Epithelial cell of prostate (primary cell): ENCODE results near the gene VMAC.
A peak's percentile ranks its signal among the peaks of the same experiment; 100 is the strongest.
"Not testable (repeated sequence)": the region's sequence is repeated elsewhere in the genome, so short reads cannot be mapped to it uniquely, and the experiment has no call there.

Source experiments
- DNase-seq: peaks from one replicate; pipeline ENCODE4 v3.0.0-alpha.2; 2011; ENCODE audit warnings: low read depth, low spot score
- H3K27ac ChIP-seq: fragments of 450-650 bp; 2 replicates; pipeline ENCODE4 v1.5.1; 2017; ENCODE audit warnings: mild to moderate bottlenecking

VMAC gene, protein sequence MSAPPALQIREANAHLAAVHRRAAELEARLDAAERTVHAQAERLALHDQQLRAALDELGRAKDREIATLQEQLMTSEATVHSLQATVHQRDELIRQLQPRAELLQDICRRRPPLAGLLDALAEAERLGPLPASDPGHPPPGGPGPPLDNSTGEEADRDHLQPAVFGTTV

GRCh38 chr19:5904352-5905113, at the start of gene VMAC:
Gene VMAC (plus strand): TSS chr19:5904872. CDS start chr19:5904891, 19 bp downstream.
- peak; percentile 100 for DNase-seq
- peak within 1 kb of the TSS; percentile 87 for H3K27ac ChIP-seq

DNA sequence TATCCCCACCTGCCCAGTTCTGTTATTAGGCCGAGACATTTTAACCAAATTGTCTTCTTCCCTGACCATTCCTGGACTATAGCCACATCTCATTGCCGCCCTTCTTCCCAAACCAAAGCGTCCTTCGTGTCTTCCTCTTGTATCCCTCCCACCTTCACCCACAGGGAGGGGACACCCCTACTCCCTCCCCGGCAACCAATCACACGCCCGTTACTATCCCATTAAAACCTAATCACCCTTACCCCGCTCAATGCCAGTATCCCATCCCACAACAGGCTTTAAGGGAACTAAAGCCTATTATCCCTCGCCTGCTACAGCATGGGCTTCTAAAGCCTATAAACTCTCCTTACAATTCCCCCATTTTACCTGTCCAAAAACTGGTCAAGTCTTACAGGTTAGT, 49.5 kb upstream of the VMAC start:
- not testable (repeated sequence) for DNase-seq, H3K27ac ChIP-seq

- DNase-seq, result no peak
- no peak overlapping the region for H3K27ac ChIP-seq
These were observed 47.2 kb upstream of the VMAC start for GRCh38 chr19:5857203-5858081.

- no peak overlapping the region for H3K27ac ChIP-seq
- no peak for DNase-seq
These were observed 41.5 kb upstream of the VMAC start for GRCh38 chr19:5863030-5863665.

GRCh38 chr19:5864013-5864720, 40.5 kb upstream of the VMAC start:
- H3K27ac ChIP-seq, result no peak overlapping the region
- no peak for DNase-seq

- no peak for DNase-seq
- no peak overlapping the region for H3K27ac ChIP-seq
These were observed 39.8 kb upstream of the VMAC start for GRCh38 chr19:5864725-5865486.

- H3K27ac ChIP-seq, result no peak overlapping the region
- DNase-seq, result no peak
These were observed 38.9 kb upstream of the VMAC start for GRCh38 chr19:5865772-5866171.

GRCh38 chr19:5867201-5868136, 37.2 kb upstream of the VMAC start:
- H3K27ac ChIP-seq, result no peak overlapping the region
- no peak for DNase-seq

GRCh38 chr19:5870986-5871394, 33.7 kb upstream of the VMAC start:
- no peak overlapping the region for H3K27ac ChIP-seq
- DNase-seq, result no peak

GRCh38 chr19:5873617-5874199, 31.0 kb upstream of the VMAC start:
- no peak overlapping the region for H3K27ac ChIP-seq
- DNase-seq, result no peak

DNA sequence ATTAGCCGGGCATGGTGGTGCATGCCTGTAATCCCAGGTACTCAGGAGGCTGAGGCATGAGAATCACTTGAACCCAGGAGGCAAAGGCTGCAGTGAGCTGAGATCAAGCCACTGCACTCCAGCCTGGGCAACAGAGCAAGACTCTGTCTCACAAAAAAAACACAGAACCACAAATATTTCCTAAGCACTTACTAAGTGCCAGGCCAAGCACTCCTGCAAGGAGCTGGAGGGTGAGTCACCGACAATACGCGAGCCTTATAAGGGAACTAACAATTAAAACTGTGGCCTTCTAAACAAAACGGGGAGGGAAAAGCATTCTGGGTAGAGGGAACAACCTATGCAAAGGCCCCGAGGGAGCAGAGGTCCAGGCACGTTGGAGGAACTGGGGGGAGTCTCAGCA, 30.2 kb upstream of the VMAC start:
- H3K27ac ChIP-seq, result peak overlapping the region; percentile 15
- not testable (repeated sequence) for DNase-seq

DNA sequence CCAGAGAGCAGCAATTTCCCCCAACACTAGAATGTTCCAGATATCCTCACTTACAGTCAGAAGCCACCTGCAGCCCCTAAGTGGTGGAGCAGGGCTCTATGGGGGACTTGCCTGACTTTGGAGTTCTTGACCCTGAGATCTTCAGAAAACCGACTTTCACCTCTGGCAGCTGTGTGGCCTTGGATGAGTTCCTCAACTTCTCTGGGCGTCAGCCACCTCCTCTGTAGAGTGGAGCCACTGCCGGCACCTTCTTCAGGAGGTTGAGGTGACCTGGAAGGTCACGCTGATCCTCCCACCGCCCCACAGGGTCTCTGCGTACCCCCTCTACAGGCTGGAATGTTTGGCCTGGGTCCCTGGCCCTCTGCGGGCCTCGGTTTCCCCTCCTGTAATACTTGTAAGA, 27.2 kb upstream of the VMAC start:
- no peak overlapping the region for H3K27ac ChIP-seq

GRCh38 chr19:5877882-5878281, 26.8 kb upstream of the VMAC start:
- DNase-seq, result no peak
- H3K27ac ChIP-seq, result no peak overlapping the region

More for the DNA sequence above, 27.2 kb upstream of the VMAC start:
- no peak for DNase-seq

DNA sequence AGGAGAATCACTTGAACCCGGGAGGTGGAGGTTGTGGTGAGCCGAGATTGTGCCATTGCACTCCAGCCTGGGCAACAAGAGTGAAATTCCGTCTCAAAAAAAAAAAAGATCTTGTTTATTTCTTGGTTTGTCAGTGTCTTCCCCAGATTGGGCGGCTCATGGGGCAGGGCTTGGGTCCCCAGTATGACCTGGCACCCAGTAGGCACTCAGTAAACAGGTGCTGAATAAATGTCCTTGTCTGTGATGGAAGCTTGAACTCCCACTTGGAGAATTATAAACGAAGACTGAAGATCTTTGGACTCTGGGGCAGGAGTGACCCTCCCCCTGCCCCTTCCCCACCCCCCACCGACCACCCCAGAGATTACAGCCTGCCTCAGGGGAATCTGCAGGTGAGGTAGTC, 24.5 kb upstream of the VMAC start:
- no peak overlapping the region for H3K27ac ChIP-seq
- DNase-seq, result no peak

GRCh38 chr19:5880604-5881078, 24.0 kb upstream of the VMAC start:
- DNase-seq, result no peak
- H3K27ac ChIP-seq, result no peak overlapping the region

DNA sequence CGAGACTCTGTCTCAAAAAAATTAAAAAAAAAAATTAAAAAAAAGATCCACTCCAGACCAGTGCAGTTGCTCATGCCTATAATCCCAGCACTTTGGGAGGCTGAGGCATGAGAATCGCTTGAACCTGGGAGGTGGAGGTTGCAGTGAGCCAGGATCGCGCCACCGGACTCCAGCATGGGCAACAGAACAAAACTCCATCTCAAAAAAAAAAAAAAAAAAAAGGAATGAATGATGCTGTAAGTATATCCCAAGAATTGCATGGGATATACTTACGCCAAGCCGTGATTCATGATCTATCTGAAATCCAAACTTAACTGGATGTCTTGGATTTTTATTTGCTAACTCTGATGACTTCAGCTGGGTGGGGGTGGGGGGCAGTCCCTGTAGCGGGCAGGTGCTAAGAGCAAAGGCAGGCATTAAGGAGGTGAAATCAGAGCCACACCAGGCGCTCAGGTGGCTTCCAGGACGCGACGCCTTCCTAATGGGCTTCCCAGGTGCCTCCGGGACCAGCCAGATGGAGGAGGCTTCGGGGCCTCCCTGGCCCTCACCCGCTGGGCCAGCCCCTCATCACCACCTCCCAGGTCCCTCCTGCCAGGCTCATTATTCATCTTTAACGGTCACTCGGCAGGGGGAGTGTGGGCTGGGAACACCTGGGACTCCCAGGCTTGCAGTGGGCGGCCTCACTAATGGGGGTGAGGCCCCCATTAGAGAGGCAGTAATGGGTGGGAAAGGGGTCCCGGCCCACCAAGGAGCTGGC, 23.0 kb upstream of the VMAC start:
- no peak for DNase-seq
- no peak overlapping the region for H3K27ac ChIP-seq

GRCh38 chr19:5882421-5882968, 22.2 kb upstream of the VMAC start:
- no peak for DNase-seq
- H3K27ac ChIP-seq, result no peak overlapping the region
